HEK293 (cell line): Measurements from ENCODE around the gene MACROH2A1.

Experiments
- CTCF ChIA-PET: fragments of 350-600 bp; formaldehyde crosslinking; extraction: SDS; loops from one replicate; lab custom pipeline; 2021; ENCODE audit warnings: antibody characterized with exemption; lab: Yijun Ruan, JAX
- POLR2A ChIA-PET: fragments of 300-600 bp; formaldehyde crosslinking; extraction: SDS; loops from one replicate; lab custom pipeline; 2020; ENCODE audit warnings: antibody characterized with exemption, inconsistent platforms; lab: Yijun Ruan, JAX
- H3K27ac ChIP-seq: fragments of 200-500 bp; sonication (Bioruptor generic); 2 replicates; pipeline ENCODE4 v1.5.1; 2014; ENCODE audit warnings: low read depth, low read length, control low read depth, inconsistent platforms; ENCODE audit errors: extremely low read depth
- H3K36me3 ChIP-seq, 2 experiments: fragments of 200-500 bp in 1 of 2; sonication (Bioruptor generic) in 1 of 2; 1 replicate in 1 of 2; 2 replicates in 1 of 2; pipeline ENCODE4 v1.5.1; 2014 to 2017; ENCODE audit warnings: inconsistent platforms in 2 of 2, low read length in 2 of 2; ENCODE audit not compliant: control insufficient read depth in 2 of 2, insufficient read depth in 1 of 2
- H3K4me1 ChIP-seq: fragments of 200-500 bp; sonication (Bioruptor generic); 2 replicates; pipeline ENCODE4 v1.5.1; 2014; ENCODE audit warnings: mild to moderate bottlenecking, low read length, inconsistent platforms; ENCODE audit not compliant: control insufficient read depth, insufficient read depth
- H3K4me3 ChIP-seq: 2 replicates; pipeline ENCODE4 v1.5.1; 2011; ENCODE audit warnings: low read depth, mild to moderate bottlenecking, control low read depth, low read length, moderate library complexity
- H3K9me3 ChIP-seq: fragments of 200-500 bp; sonication (Bioruptor generic); 2 replicates; pipeline ENCODE4 v1.5.1; 2014; ENCODE audit warnings: low read depth, low read length, inconsistent platforms; ENCODE audit not compliant: control insufficient read depth, insufficient read depth
- GLIS2 ChIP-seq: fragments of 450-650 bp; formaldehyde crosslinking; IDR thresholded peaks from 2 replicates; pipeline ENCODE4 v1.5.1; 2016; ENCODE audit warnings: missing biosample characterization, missing genetic modification characterization
- IKZF3 ChIP-seq: fragments of 450-650 bp; IDR thresholded peaks from 2 replicates; pipeline ENCODE4 v1.5.0; 2018; ENCODE audit warnings: missing biosample characterization, mild to moderate bottlenecking, missing genetic modification characterization, moderate library complexity
- KLF10 ChIP-seq: fragments of 450-650 bp; IDR thresholded peaks from 2 replicates; pipeline ENCODE4 v1.5.1; 2018; ENCODE audit warnings: missing biosample characterization, mild to moderate bottlenecking, missing genetic modification characterization
- SP7 ChIP-seq: fragments of 450-650 bp; formaldehyde crosslinking; IDR thresholded peaks from 2 replicates; pipeline ENCODE4 v1.5.1; 2016; ENCODE audit warnings: missing biosample characterization, missing genetic modification characterization
- ZBTB17 ChIP-seq: fragments of 450-650 bp; formaldehyde crosslinking; IDR thresholded peaks from 2 replicates; pipeline ENCODE4 v1.5.1; 2016; ENCODE audit warnings: missing biosample characterization, missing genetic modification characterization
- ZNF19 ChIP-seq: fragments of 450-650 bp; formaldehyde crosslinking; IDR thresholded peaks from 2 replicates; pipeline ENCODE4; 2016; ENCODE audit warnings: missing biosample characterization, missing genetic modification characterization, low read depth
- ZNF292 ChIP-seq: fragments of 450-650 bp; formaldehyde crosslinking; IDR thresholded peaks from 2 replicates; pipeline ENCODE4 v1.5.1; 2016; ENCODE audit warnings: low read depth, missing biosample characterization, missing genetic modification characterization, borderline replicate concordance
- ZNF341 ChIP-seq: fragments of 450-650 bp; formaldehyde crosslinking; IDR thresholded peaks from 2 replicates; pipeline ENCODE4; 2016; ENCODE audit warnings: low read depth, missing biosample characterization, missing genetic modification characterization
- ZNF513 ChIP-seq: fragments of 450-650 bp; IDR thresholded peaks from 2 replicates; pipeline ENCODE4 v1.5.1; 2018; ENCODE audit warnings: missing biosample characterization, missing genetic modification characterization
- ZNF518A ChIP-seq: fragments of 450-650 bp; formaldehyde crosslinking; conservative IDR thresholded peaks from 2 replicates; pipeline ENCODE4 v1.5.1; 2016; ENCODE audit warnings: low read depth, missing biosample characterization, missing genetic modification characterization
- ZSCAN30 ChIP-seq: fragments of 450-650 bp; IDR thresholded peaks from 2 replicates; pipeline ENCODE4 v1.5.1; 2018; ENCODE audit warnings: missing biosample characterization, mild to moderate bottlenecking, missing genetic modification characterization, moderate library complexity
- TF ChIP-seq, protein P1 (sequence below): fragments of 450-650 bp; formaldehyde crosslinking; IDR thresholded peaks from 2 replicates; pipeline ENCODE4 v1.5.0; 2017; ENCODE audit warnings: missing biosample characterization, missing genetic modification characterization, borderline replicate concordance
- TF ChIP-seq, protein P2 (sequence below): fragments of 450-650 bp; formaldehyde crosslinking; conservative IDR thresholded peaks from 2 replicates; pipeline ENCODE4 v1.5.1; 2016; ENCODE audit warnings: low read depth, missing biosample characterization, missing genetic modification characterization

MACROH2A1 gene

DNA sequence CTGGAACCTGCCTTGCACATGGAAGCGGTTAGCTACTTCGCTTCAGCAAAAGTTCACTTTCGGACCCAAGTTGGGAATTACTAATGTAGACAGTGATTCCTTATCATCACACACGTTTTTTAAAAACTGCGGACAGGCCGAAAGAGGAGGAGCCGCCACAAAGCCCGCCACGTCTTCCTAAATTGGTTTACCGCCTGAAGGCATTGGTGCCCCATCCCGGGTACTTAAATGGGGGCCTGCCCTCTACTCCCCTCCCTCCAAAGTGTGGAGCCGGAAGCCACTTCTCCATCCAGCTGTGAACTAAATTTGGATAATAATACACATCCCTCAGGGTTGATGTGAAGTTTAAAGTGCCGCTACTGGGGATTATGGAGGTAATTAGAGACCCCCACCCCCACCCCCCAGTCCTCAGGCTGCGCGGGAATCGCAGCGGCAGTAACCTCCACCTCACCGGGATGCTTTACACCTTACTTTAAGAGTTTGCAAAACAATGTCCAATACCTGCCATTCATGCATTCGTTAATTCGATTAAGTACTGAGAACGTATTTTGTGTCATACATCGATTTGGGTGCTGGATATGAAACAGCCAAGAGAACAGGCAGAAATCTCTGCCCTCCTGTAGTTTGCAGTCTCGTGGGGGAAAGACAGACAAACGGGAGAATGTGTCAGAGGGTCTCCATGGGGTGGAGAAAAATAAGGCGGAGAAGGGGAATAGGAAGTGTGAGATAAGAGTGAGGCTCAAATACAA lies 937 bp upstream of the MACROH2A1 start:
- Histone ChIP-seq H3K27ac (peak overlapping the region; percentile 95), H3K4me3 (peak overlapping the region; percentile 87)
- CTCF ChIA-PET: interaction anchor here (0.7 to 0.8 kb wide), 2 partner anchors 26 to 98 kb away, joined by 4 read pairs; no protein-coding TSS in a partner anchor

DNA sequence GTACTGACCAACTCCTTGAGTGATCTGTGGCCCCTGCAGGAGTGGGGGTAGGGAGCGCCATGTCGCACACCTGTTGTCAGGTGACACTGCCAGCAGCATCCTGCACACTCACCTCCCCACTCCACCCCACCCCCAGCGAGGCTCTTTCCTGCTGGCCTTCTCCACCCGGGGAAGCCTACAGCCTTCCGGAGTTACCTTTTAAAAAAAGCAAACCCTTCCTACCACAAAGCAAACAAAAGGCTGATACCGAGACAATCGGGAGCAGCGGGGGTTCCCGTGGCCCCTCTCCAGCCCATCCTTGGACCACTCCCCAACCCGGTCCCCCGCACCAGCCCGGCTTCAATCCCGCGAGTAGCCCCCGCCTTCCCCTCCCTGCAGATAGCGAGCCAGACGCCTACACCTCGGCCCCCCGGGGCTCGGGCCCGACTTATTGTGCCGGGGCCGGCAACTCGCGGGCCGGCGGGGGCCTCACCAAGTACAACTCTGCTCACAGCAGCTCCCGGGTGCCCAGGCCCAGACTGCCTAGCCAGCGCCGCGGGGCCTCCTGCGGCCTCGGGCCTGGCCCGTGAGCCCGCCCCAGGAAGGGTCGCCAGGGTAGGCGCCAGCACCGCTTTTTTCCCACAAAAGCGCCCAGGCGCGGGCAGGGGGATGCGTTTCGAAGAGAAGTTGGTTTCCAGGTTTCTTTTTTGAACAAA lies 724 bp downstream of the MACROH2A1 start:
- Histone ChIP-seq H3K27ac (peak overlapping the region; percentile 95), H3K4me3 (peak overlapping the region; percentile 87), H3K4me1 (peaks cover 25% of the 10 kb centered on the region), H3K9me3 (no peaks in the 10 kb centered on the region), H3K36me3 (peaks cover 0 to 7% of the 10 kb centered on the region in 2 experiments; a peak in 1 of 3 replicates)
- ChIA-PET POLR2A (no interaction called here), CTCF (interaction anchor here (1.1 to 1.3 kb wide), 2 partner anchors 28 to 59 kb away, joined by 4 to 5 read pairs; no protein-coding TSS in a partner anchor)
- TF ChIP-seq SP7 (tag by site-specific recombination): no peak
- TF ChIP-seq, protein P1, sequence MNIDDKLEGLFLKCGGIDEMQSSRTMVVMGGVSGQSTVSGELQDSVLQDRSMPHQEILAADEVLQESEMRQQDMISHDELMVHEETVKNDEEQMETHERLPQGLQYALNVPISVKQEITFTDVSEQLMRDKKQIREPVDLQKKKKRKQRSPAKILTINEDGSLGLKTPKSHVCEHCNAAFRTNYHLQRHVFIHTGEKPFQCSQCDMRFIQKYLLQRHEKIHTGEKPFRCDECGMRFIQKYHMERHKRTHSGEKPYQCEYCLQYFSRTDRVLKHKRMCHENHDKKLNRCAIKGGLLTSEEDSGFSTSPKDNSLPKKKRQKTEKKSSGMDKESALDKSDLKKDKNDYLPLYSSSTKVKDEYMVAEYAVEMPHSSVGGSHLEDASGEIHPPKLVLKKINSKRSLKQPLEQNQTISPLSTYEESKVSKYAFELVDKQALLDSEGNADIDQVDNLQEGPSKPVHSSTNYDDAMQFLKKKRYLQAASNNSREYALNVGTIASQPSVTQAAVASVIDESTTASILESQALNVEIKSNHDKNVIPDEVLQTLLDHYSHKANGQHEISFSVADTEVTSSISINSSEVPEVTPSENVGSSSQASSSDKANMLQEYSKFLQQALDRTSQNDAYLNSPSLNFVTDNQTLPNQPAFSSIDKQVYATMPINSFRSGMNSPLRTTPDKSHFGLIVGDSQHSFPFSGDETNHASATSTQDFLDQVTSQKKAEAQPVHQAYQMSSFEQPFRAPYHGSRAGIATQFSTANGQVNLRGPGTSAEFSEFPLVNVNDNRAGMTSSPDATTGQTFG (tag by site-specific recombination): no peak
- TF ChIP-seq ZSCAN30 (tag by site-specific recombination): 0 out of 2 replicates have a peak, but pooled peaks have one; percentile 32
- no peak for TF ChIP-seq ZNF513 (tag by site-specific recombination)
- no peak for TF ChIP-seq KLF10 (tag by site-specific recombination)
- TF ChIP-seq ZBTB17 (tag by site-specific recombination): no peak; the same call in 1 of the 2 replicates
- no peak for TF ChIP-seq ZNF19

More for the DNA sequence above, 937 bp upstream of the MACROH2A1 start:
- Histone ChIP-seq H3K36me3 (no peaks in the 10 kb centered on the region), H3K9me3 (no peaks in the 10 kb centered on the region), H3K4me1 (peaks cover 21% of the 10 kb centered on the region)
- TF ChIP-seq, protein P2, sequence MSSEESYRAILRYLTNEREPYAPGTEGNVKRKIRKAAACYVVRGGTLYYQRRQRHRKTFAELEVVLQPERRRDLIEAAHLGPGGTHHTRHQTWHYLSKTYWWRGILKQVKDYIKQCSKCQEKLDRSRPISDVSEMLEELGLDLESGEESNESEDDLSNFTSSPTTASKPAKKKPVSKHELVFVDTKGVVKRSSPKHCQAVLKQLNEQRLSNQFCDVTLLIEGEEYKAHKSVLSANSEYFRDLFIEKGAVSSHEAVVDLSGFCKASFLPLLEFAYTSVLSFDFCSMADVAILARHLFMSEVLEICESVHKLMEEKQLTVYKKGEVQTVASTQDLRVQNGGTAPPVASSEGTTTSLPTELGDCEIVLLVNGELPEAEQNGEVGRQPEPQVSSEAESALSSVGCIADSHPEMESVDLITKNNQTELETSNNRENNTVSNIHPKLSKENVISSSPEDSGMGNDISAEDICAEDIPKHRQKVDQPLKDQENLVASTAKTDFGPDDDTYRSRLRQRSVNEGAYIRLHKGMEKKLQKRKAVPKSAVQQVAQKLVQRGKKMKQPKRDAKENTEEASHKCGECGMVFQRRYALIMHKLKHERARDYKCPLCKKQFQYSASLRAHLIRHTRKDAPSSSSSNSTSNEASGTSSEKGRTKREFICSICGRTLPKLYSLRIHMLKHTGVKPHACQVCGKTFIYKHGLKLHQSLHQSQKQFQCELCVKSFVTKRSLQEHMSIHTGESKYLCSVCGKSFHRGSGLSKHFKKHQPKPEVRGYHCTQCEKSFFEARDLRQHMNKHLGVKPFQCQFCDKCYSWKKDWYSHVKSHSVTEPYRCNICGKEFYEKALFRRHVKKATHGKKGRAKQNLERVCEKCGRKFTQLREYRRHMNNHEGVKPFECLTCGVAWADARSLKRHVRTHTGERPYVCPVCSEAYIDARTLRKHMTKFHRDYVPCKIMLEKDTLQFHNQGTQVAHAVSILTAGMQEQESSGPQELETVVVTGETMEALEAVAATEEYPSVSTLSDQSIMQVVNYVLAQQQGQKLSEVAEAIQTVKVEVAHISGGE (tag by site-specific recombination): no peak
- TF ChIP-seq ZNF518A (tag by site-specific recombination): no peak
- TF ChIP-seq ZNF341 (tag by site-specific recombination): peak; percentile 19; the same call in 1 of the 2 replicates
- TF ChIP-seq GLIS2 (tag by site-specific recombination): no peak
- no peak for TF ChIP-seq IKZF3
- no peak for TF ChIP-seq ZNF292 (tag by site-specific recombination)
- POLR2A ChIA-PET: interaction anchor here (0.6 kb wide), 1 partner anchor 289 kb away, joined by 3 read pairs; no protein-coding TSS in a partner anchor
